HG03139 (cell line): ENCODE results near the gene SLC22A23.

Source experiments
- ATAC-seq: cut with Tn5 transposase; IDR thresholded peaks from one replicate; pipeline ENCODE4 v1.9.1; 2021; ENCODE audit not compliant: unreplicated experiment

Gene SLC22A23

DNA sequence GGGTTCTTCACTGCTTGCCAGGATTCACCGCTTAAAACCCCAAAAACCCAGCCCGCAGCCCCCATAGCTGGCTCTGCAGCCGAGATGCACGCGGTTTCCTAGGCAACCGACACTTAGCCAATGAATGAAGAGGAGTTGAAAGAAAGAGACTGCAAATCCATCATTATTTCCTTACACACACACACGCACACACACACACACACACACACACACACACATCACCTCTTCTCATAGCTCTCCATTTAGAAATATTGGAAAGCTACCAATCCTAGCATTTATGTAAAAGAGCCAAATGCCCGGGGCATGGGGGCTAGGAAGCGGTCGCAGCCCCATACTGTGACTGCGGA, 226.0 kb downstream of the SLC22A23 start:
- no peak for ATAC-seq

DNA sequence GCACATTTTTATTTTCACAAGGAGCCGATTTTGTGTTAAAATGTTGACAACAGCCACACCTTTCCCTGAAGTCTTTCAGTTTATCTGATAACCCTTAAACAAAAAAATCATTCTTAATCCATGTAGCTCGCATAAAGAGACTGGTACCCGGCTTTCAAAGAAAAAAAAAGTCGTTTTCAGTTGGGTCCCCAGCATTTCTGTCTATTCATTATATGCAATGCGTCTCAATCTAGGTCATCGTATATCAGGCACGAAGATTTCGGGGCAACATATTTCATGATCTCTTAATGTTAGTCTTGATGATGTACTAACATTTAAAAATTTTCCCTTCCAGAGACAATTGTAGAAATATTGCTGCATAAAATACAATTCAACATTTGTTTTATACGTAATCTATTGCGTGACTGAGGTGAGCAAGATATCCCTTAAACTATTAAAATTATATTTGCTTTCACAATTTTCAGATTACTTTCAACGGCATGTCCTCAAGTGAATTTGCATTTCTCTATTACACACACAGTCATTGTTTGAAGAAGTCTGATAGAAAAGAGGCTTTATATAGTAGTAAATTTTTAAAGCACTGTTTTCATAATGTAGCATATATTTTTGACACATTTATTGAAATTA, 226.5 kb downstream of the SLC22A23 start:
- ATAC-seq: no peak

DNA sequence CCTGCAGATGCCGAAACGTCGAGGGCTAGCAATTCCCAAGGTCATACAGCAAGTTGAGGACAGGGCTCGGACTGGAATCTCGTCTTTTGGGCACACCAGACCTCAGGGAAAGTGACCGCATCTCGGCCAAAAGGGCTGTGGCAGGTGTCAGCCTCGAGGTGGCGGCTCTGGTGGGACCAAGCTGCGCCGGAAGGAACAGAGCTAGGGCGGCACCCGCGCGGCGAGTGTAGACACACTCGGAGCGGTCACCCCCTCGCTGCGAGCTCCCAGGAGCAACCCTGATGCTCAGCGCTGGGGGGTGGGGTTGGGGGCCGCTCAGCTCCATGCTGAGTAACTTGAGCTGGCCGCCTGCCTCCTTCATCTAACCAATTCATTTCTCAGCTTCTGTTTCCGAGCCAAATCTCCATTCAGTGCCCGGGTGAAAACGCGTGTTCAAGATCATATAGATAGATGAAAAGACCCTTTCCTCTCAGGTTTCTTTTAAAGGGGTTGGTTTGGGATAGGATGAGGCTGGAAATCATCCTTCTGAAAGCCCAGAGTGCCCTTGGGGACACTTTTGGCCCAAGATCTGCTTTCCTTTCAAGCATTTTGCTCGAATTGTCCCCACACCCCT, 227.2 kb downstream of the SLC22A23 start:
- ATAC-seq: no peak

DNA sequence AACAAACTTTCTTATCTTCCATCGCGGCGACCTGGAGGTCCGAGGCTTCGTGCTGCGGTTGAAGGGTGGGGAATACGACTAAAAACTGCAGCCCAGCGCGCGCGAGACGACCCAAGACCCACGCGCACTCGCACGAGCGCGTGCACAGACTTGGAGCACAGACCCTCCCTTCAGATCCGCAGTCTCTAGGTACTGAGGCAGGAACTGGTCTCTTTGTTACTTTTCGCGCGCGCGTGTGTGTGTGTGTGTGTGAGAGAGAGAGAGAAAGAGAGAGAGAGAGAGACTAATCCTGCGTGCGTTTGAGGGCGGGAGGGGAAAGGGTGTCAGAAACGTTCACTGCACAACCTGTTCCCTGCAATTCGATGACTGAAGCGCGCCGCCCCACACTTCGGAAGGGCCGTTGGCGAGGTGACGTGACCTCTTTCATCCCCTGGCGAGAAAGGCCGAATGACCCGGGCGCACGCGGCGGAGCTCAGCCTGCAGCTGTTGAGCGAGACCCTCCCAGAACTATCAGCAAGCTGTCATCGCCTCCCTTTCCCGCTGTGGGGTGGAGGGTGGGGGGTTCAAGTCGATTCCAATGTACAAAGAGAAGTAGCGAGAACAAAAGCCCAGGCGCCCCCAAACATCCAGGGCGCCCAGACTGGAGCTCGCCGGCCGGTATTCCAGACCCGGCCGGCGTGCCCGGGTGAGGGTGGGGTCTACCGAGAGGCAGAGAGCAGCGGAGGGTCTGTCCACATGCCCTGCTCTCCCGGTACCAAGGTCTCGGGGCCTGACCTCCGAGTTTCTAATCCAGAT, 227.9 kb downstream of the SLC22A23 start:
- ATAC-seq: no peak

DNA sequence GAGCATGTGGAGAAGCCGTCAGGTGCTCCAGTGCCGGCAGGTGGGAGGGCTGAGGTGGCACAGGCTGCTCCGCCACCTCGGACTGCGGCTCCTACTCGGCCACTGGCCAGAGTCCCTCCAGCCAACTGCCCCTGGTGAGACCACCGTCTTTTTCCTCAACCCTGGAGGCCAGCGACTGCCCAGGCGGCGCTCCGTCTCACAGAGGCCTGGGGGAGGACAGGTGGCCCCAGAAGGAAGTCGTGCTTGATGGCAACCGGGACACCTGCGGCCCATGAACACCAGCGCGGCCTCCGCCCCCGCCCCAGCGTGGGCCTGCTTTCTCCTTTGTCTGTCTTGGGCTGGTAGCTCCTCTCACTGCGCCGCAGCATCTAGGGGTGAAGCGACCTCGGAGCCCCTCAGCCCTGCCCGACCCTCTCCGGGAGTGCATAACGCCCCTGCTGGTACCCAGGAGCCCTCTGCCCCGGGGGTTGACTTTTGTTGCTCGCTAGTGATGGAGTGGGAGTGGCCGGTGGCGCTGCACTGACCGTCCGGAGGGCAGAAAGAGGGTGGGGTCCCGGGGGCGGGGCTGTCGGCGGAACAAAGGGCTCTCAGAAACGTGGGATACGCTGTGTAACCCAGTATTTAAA, 228.7 kb downstream of the SLC22A23 start:
- ATAC-seq: no peak

DNA sequence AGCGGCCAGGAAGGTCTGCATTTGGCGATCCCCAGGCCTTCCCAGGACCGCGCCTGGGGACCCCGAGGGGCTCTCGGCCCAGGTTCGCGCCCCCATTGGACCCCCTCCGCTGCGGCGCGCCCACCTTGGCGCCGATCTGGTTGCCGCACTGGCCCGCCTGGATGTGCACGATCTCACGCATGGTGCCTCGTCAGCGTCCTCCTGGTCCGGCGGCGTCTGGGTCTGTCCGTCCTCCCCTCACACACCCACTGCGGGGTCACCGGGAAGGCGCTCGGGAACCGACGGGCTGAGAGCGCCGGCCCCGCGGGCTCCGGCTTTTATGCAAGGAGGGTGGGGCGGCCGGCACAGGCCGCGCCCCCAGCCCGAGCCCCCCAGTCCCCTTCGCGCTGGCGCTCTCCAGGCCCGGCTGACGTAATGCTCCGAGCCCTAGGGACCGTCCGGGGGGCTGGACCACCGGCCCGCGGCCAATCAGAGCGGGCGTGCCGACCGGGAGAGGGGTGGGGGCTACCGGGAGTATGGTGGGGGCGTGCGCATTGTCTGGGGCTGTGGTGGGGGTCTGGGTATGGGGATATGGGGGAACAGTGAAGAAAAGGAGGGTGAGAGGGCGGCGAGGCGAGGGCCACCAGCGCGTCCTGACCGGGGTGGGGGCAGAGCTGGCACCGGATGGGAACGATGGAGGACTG, 229.3 kb downstream of the SLC22A23 start, which contains the start of gene TUBB2B:
TUBB2B (minus strand) TSS at position 291 of the 683 bp plus-strand sequence; CDS start at position 181, 110 bp downstream.
- no peak for ATAC-seq

DNA sequence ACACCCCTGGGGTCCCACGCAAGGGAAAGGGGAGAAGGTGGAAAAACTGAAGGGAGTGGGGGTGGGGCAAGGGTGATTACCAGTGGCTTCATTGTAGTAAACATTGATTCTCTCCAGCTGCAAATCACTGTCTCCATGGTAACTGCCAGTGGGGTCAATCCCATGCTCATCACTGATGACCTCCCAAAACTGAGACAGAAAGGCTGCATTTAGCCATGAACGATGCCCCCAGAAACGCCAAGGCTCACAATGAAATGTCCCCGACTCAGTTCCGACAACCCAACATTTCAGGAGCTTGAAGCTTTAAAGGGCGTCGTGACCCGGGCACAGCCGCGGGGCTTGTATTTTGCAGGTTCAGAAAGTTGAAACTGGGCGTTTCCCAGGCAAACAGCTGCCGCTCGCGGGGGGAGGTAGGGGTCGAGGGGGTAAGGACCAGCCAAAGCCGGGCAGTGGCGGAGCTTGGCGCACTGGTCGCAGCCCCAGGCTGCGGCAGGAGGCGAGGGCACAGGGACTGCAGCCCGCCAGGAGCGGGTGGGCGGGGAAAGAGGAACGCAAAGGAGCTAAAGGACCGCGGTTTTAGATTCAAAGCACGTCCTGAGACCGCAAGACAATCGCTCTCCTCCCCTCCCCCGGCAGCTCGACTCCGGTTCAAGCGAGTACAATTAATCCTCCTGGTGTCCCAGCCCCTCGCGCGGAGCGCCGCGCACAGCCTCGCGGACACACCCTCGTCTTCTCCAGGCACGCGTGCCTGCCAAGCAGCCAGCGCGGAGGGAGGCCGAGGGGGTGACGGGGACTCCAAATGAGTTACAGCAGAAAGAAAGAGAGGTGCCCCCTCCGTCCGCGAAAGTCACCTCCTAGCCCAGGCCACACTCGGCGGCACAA, 230.1 kb downstream of the SLC22A23 start:
- ATAC-seq: no peak

DNA sequence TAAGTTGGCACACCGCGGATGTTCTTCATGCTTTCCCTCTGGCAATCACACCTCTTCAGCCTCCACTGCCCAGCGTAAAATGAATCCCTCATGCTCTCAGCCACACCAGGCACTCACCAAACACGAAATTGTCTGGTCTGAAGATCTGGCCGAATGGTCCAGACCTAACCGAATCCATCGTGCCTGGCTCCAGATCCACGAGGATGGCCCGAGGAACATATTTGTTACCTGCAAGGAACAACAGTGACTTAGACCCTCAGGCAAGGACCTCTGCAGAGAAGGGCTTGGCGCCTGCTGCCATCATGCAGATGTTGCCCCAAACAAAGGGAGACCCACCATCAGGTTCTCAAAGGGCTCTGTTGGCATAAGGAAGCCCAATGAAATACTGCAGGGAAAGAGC, 230.8 kb downstream of the SLC22A23 start:
- ATAC-seq: no peak

DNA sequence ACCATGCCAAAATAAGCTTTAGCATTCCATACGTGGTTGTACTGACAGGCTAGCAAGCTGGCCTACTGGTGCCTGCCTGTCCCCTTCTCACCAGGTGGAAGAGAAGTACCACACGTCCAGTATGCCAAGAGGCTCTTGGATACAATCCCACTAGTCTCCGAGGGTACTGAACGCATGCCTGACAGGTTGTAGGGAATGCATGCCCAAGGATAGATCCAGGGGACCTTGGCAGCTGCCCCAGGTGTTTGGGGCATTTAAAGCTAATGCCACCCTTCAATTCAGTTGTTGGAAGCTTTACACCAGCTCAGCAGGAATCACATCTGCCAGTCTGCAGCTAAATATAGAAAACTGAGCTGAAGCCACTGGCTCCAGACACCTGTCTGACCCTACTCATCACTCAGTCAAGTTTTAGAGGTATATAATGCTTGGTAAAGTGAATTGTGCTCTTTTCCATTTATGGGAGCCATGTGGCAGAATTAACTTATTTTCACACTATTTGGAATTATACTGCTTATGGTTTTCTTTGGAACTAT, 234.3 kb downstream of the SLC22A23 start:
- no peak for ATAC-seq

DNA sequence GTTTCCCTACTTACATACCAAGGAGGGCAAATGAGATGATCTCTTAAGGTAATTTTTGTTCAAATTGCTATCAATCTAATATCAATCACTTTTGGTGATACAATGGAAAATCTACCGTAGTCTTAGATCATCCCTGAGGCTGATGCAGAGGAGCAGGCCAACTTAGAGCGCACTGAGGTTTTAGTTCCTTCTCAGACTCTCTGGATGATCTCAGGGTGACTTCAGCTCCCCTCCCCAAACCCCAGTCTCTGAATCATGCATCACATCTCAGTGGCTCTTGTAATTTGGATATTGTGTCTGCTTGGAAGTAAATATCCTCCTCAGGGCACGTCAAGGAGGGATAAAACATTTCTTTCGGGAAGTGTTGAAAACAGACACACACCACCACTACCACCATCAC, 235.3 kb downstream of the SLC22A23 start:
- no peak for ATAC-seq

DNA sequence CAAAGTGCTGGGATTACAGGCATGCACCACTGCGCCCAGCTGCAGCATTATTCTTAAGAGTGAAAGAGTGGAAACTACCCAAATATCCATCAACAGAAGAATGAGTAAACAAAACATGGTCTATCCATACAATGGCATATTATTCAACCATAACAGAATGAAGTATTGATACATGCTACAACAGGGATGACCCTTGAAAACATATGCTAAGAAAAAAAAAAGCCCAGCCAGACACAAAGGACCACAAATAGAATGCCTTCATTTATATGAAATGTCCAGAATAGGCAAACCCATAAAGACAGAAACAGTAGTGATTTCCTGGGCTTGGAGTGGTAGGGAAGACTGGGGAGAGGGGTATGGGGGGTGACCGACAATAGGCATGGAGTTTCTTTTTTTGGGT, 236.5 kb downstream of the SLC22A23 start:
- ATAC-seq: no peak
